ENCODE data around the gene AMIGO3.

The AMIGO3 gene

GRCh38 chr3:49716169-49716568 is 3.3 kb downstream of the AMIGO3 start:
- Histone ChIP-seq H3K27ac (ENCODE audit: low read depth, low read length) (no peak overlapping the region), H3K9me2 (replicated peaks; ENCODE audit: insufficient read depth, low read length) (no peaks in the 10 kb centered on the region), H3K9ac (ENCODE audit: low read length) (no peak overlapping the region), H2AFZ (ENCODE audit: low read depth, low read length, severe bottlenecking) (no peak overlapping the region), H3K79me2 (ENCODE audit: insufficient read depth, low read length) (no peaks in the 10 kb centered on the region), H3K4me2 (ENCODE audit: low read depth, low read length, poor library complexity, severe bottlenecking) (no peak overlapping the region), H3K4me3 (ENCODE audit: insufficient read depth, low read length, poor library complexity, severe bottlenecking) (no peak overlapping the region), H4K20me1 (ENCODE audit: low read depth, low read length) (no peaks in the 10 kb centered on the region), H3F3A (ENCODE audit: insufficient read depth) (peaks cover 6% of the 10 kb centered on the region; the same call in 1 of the 2 replicates), H3K9me3 (ENCODE audit: insufficient read depth, low read length) (no peaks in the 10 kb centered on the region), H3K27me3 (ENCODE audit: low read length) (no peaks in the 10 kb centered on the region), H3K36me3 (ENCODE audit: low read length) (no peaks in the 10 kb centered on the region)
- TF ChIP-seq, protein P1, sequence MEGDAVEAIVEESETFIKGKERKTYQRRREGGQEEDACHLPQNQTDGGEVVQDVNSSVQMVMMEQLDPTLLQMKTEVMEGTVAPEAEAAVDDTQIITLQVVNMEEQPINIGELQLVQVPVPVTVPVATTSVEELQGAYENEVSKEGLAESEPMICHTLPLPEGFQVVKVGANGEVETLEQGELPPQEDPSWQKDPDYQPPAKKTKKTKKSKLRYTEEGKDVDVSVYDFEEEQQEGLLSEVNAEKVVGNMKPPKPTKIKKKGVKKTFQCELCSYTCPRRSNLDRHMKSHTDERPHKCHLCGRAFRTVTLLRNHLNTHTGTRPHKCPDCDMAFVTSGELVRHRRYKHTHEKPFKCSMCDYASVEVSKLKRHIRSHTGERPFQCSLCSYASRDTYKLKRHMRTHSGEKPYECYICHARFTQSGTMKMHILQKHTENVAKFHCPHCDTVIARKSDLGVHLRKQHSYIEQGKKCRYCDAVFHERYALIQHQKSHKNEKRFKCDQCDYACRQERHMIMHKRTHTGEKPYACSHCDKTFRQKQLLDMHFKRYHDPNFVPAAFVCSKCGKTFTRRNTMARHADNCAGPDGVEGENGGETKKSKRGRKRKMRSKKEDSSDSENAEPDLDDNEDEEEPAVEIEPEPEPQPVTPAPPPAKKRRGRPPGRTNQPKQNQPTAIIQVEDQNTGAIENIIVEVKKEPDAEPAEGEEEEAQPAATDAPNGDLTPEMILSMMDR (IDR thresholded peaks at IDR 0.05; ENCODE audit: insufficient read depth, low read length, poor library complexity, severe bottlenecking): no peak
- TF ChIP-seq EZH2phosphoT487 (conservative IDR thresholded peaks at IDR 0.05; ENCODE audit: low read length): no peak

GRCh38 chr3:49715611-49716121 is 3.8 kb downstream of the AMIGO3 start:
- no peak for TF ChIP-seq EZH2phosphoT487 (conservative IDR thresholded peaks at IDR 0.05; ENCODE audit: low read length)
- TF ChIP-seq, protein P1 (IDR thresholded peaks at IDR 0.05; ENCODE audit: insufficient read depth, low read length, poor library complexity, severe bottlenecking): no peak

DNA sequence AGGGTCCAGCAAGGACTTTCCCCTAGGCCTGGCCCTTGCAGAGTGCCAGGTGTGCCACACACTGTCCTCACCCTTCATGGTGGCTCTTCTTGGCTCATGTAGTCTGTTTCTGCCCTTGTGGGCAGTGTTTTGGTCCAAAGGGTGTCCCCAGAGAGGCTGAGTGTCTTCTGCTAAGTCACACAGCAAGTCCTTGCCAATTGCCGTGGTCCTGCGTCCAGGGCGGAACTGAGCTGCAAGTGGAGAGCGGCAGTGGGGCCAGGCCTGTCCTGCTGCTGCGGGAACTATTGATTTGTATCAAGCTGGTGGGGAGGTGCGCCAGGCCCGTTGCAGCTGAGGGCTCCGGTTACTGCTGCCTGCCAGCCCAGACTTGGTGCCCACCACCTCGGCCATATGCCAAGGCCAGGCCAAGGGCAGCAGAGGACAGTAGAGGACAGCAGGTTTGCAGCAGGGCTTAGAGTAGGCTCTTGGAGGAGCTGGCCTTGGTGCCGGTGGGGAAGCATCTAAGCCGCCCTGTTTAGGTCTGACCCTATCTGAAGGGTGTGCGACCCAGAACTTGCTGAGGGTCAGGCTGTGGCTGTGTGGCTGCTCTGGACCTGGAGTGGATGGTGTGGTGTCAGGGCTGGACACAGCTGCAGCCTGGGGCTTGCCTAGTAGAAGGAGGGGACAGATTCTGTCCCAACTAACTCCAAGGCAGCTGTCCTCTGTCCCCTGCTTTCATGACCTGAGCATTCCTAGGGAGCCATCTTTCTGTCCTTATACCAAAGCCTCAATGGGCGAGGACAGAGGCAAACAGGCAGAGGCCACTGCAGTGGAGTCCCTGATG is 4.5 kb downstream of the AMIGO3 start:
- H3K79me2 ChIP-seq (ENCODE audit: insufficient read depth, low read length): no peaks in the 10 kb centered on the region
- no peaks in the 10 kb centered on the region for H3K9me3 ChIP-seq (ENCODE audit: insufficient read depth, low read length)
- H4K20me1 ChIP-seq (ENCODE audit: low read depth, low read length): no peaks in the 10 kb centered on the region
- H3K4me3 ChIP-seq (ENCODE audit: insufficient read depth, low read length, poor library complexity, severe bottlenecking): no peak overlapping the region
- no peak overlapping the region for H2AFZ ChIP-seq (ENCODE audit: low read depth, low read length, severe bottlenecking)
- no peak overlapping the region for H3K27ac ChIP-seq (ENCODE audit: low read depth, low read length)
- no peak overlapping the region for H3K4me2 ChIP-seq (ENCODE audit: low read depth, low read length, poor library complexity, severe bottlenecking)
- H3K27me3 ChIP-seq (ENCODE audit: low read length): no peaks in the 10 kb centered on the region
- no peak overlapping the region for H3K9ac ChIP-seq (ENCODE audit: low read length)
- H3K36me3 ChIP-seq (ENCODE audit: low read length): no peaks in the 10 kb centered on the region
- TF ChIP-seq, protein P1 (IDR thresholded peaks at IDR 0.05; ENCODE audit: insufficient read depth, low read length, poor library complexity, severe bottlenecking): no peak
- H3K9me2 ChIP-seq (replicated peaks; ENCODE audit: insufficient read depth, low read length): no peaks in the 10 kb centered on the region
- no peaks in the 10 kb centered on the region for H3F3A ChIP-seq (ENCODE audit: insufficient read depth)

More at GRCh38 chr3:49715611-49716121, 3.8 kb downstream of the AMIGO3 start:
- Histone ChIP-seq H3K4me3 (ENCODE audit: insufficient read depth, low read length, poor library complexity, severe bottlenecking) (no peak overlapping the region), H3K27me3 (ENCODE audit: low read length) (no peaks in the 10 kb centered on the region), H3K9me3 (ENCODE audit: insufficient read depth, low read length) (no peaks in the 10 kb centered on the region), H4K20me1 (ENCODE audit: low read depth, low read length) (no peaks in the 10 kb centered on the region), H3K9ac (ENCODE audit: low read length) (no peak overlapping the region), H3K36me3 (ENCODE audit: low read length) (no peaks in the 10 kb centered on the region), H2AFZ (ENCODE audit: low read depth, low read length, severe bottlenecking) (no peak overlapping the region), H3F3A (ENCODE audit: insufficient read depth) (0 out of 2 replicates have a peak, but pooled peaks cover 4% of the 10 kb centered on the region), H3K27ac (ENCODE audit: low read depth, low read length) (no peak overlapping the region), H3K79me2 (ENCODE audit: insufficient read depth, low read length) (no peaks in the 10 kb centered on the region), H3K9me2 (replicated peaks; ENCODE audit: insufficient read depth, low read length) (no peaks in the 10 kb centered on the region), H3K4me2 (ENCODE audit: low read depth, low read length, poor library complexity, severe bottlenecking) (no peak overlapping the region)

Data from SU-DHL-6 (cell line).